HFFc6 (cell line): ENCODE data around the gene GHRL. TPM values are rescaled to one million over a fixed set of nuclear protein-coding genes. Genes with fewer than 3 reads are reported as not detected.
A peak's percentile ranks its signal among the peaks of the same experiment; 100 is the strongest.

ENCODE experiments used
- DNase-seq: peaks from one replicate; pipeline ENCODE4 v3.0.0-alpha.2; 2018
- H3K27ac Mint-ChIP-seq: 2 replicates; pipeline ENCODE4 v1.8.0; 2020; ENCODE audit warnings: mild to moderate bottlenecking, mixed read lengths
- H3K27me3 Mint-ChIP-seq: 2 replicates; pipeline ENCODE4 v1.8.0; 2021; ENCODE audit warnings: mild to moderate bottlenecking, moderate library complexity, mixed read lengths; ENCODE audit not compliant: insufficient read depth
- H3K36me3 Mint-ChIP-seq: 2 replicates; pipeline ENCODE4 v1.8.0; 2021; ENCODE audit warnings: low read depth, mixed read lengths
- H3K4me1 Mint-ChIP-seq: 2 replicates; pipeline ENCODE4 v1.8.0; 2020; ENCODE audit warnings: low read depth, mixed read lengths
- H3K4me3 Mint-ChIP-seq: 2 replicates; pipeline ENCODE4 v1.8.0; 2020; ENCODE audit warnings: mild to moderate bottlenecking, moderate library complexity, mixed read lengths
- H3K9me3 Mint-ChIP-seq: 2 replicates; pipeline ENCODE4 v1.8.0; 2020; ENCODE audit warnings: mild to moderate bottlenecking, mixed read lengths
- CTCF ChIP-seq: fragments of 200-600 bp; sonication (generic); IDR thresholded peaks from 2 replicates; pipeline ENCODE4 v1.5.0; 2021; ENCODE audit warnings: antibody characterized with exemption, mild to moderate bottlenecking
- microRNA-seq: library from miRNA; unstranded; fragments of <30 nt; microRNA quantifications from one replicate; pipeline ENCODE4, GENCODE V29; 2019
- total RNA-seq, 6 experiments: library from RNA; stranded (reverse); fragmentation: NEBNext Ultra II Directional; extraction: Animal tissue kit (Norgen Biotek cat#: 25700); gene quantifications; 2 replicates in 1 of 6; 3 replicates in 5 of 6; pipeline ENCODE4 v1.2.3, GENCODE V29; 2021

GHRL gene
- total RNA-seq, 6 experiments from 2014 or later: 0.21 to 0.41 TPM; not detected in 4

DNA sequence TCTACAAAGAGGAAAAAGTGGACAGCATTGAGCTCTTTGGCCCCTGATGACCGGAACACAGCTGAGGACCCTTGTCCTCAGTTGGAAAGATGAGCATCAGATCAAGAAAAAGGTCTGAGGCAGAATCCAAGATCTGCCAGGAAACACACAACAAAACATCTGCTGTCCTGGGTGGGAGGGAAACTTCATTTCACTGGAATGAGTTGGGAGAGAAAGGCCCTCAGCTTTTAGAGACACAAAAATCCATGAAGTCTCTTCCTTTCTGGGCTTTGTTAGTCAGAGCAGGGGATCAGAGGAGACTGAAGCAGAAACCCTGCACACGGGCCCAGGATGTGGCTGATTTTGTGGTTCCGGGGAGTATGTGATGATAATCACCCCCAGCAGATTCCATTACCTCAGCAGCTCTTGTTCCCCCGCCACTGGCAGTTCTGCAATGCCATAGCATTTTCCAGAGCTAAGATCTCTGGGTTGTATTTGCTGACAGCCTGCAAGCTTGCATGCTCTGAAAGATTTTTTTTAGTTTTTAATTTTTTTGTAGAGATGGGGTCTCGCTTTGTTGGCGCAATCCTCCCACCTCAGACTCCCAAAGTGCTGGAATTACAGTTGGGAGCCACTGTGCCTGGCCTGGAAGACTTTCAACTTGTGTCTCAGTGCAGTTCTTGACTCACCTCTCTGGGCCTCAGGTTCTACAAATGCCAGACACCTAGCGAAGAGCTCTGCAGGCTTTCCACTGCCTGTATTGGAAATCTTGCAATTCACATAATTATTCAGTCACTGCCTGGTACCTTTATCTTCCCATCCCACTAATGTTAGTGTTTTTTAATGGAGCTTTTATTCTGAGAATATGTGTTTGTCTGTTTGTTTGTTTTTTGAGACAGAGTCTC is 50.3 kb downstream of the GHRL start:
- peak; percentile 52 for DNase-seq
- H3K4me1 Mint-ChIP-seq: peaks cover 14% of the 10 kb centered on the region
- peak overlapping the region; percentile 84 for H3K27ac Mint-ChIP-seq
- no peaks in the 10 kb centered on the region; the same call in 1 of the 2 replicates for H3K27me3 Mint-ChIP-seq
- H3K36me3 Mint-ChIP-seq: peaks cover 45% of the 10 kb centered on the region
- TF ChIP-seq CTCF: no peak
- H3K9me3 Mint-ChIP-seq: peaks cover 25% of the 10 kb centered on the region
- H3K4me3 Mint-ChIP-seq: no peak overlapping the region

- Mint-ChIP-seq H3K27me3 (no peaks in the 10 kb centered on the region), H3K27ac (no peak overlapping the region), H3K4me3 (no peak overlapping the region), H3K4me1 (peaks cover 14% of the 10 kb centered on the region), H3K36me3 (peaks cover 50% of the 10 kb centered on the region), H3K9me3 (peaks cover 15% of the 10 kb centered on the region)
- no peak for TF ChIP-seq CTCF
- no peak for DNase-seq
Measured at GRCh38 chr3:10240799-10241198, 51.9 kb downstream of the GHRL start.

- no peak for TF ChIP-seq CTCF
- no peak overlapping the region for H3K27ac Mint-ChIP-seq
- no peaks in the 10 kb centered on the region for H3K27me3 Mint-ChIP-seq
- H3K4me3 Mint-ChIP-seq: no peak overlapping the region
- DNase-seq: no peak
- no peaks in the 10 kb centered on the region for H3K9me3 Mint-ChIP-seq
- H3K36me3 Mint-ChIP-seq: peaks cover 37% of the 10 kb centered on the region
- H3K4me1 Mint-ChIP-seq: peaks cover 14% of the 10 kb centered on the region
Measured at GRCh38 chr3:10238345-10239183, 54.2 kb downstream of the GHRL start.

Small RNAs within 50 kb of the gene (microRNA-seq; reads per million reads assigned to microRNA genes)
- not detected for gene MIR378B

Other genes with a start within 250 kb of the GHRL start
- not detected for gene FANCD2OS, start 184.7 kb downstream of the GHRL start, total RNA-seq
- 100 to 1,000 TPM; 161 to 176 (median 173) TPM for gene BRK1, start 177.3 kb downstream of the GHRL start, total RNA-seq
- gene VHL, start 151.2 kb downstream of the GHRL start, total RNA-seq: 10 to 100 TPM; 16.1 to 21.8 (median 19.5) TPM
- gene IRAK2, start 128.0 kb downstream of the GHRL start, total RNA-seq: 1 to 10 TPM; 2.6 to 4.4 (median 3.5) TPM
- gene TATDN2, start 44.5 kb downstream of the GHRL start, total RNA-seq: 10 to 100 TPM; 29.6 to 33.4 (median 30.7) TPM
- 100 to 1,000 TPM; 240 to 278 (median 274) TPM for gene SEC13, start 28.2 kb upstream of the GHRL start, total RNA-seq
- gene ATP2B2, start 212.6 kb upstream of the GHRL start, total RNA-seq: not detected